CD4-positive, CD25-positive, alpha-beta regulatory T cell (primary cell): ENCODE data around the gene WT1. TPM values are rescaled to one million over a fixed set of nuclear protein-coding genes. Genes with fewer than 3 reads are reported as not detected.

Source experiments
- ATAC-seq, 2 donors: fragments of 150-1000 bp; cut with Tn5 transposase; one replicate each; pipeline ENCODE4 v1.10.0; 2021; ENCODE audit warnings: low read depth in 2 of 2, moderate number of reproducible peaks in 2 of 2, moderate library complexity in 1 of 2
- DNase-seq, 3 donors: peaks; one replicate each; pipeline versions ENCODE4 v3.0.0 to v3.0.0-alpha.2; 2012 to 2022; ENCODE audit warnings: mixed read lengths in 1 of 3
- H3K27ac ChIP-seq: one replicate; pipeline ENCODE4 v1.7.0; 2013; ENCODE audit warnings: mild to moderate bottlenecking, low read length; ENCODE audit not compliant: insufficient read depth, poor library complexity, severe bottlenecking
- H3K27me3 ChIP-seq: one replicate; pipeline ENCODE4 v1.7.0; 2013; ENCODE audit warnings: low read length; ENCODE audit not compliant: control insufficient read depth, insufficient read depth
- H3K36me3 ChIP-seq: one replicate; pipeline ENCODE4 v1.7.0; 2013; ENCODE audit warnings: mild to moderate bottlenecking, low read length, moderate library complexity; ENCODE audit not compliant: control insufficient read depth, insufficient read depth
- H3K4me1 ChIP-seq: 2 replicates; pipeline ENCODE4 v1.7.0; 2013; ENCODE audit warnings: mild to moderate bottlenecking, low read length; ENCODE audit not compliant: insufficient read depth, control insufficient read depth, poor library complexity, severe bottlenecking
- H3K4me3 ChIP-seq: one replicate; pipeline ENCODE4 v1.7.0; 2013; ENCODE audit warnings: low read depth, mild to moderate bottlenecking, low read length, moderate library complexity
- H3K9me3 ChIP-seq, 2 experiments: 1 replicate in 1 of 2; 2 replicates in 1 of 2; pipeline ENCODE4 v1.7.0; 2013; ENCODE audit warnings: low read length in 2 of 2, mild to moderate bottlenecking in 1 of 2, moderate library complexity in 1 of 2; ENCODE audit not compliant: control insufficient read depth in 2 of 2
- H3K27ac Mint-ChIP-seq, 3 donors: one replicate each; pipeline ENCODE4 v1.8.0; 2020 to 2022; ENCODE audit warnings: mild to moderate bottlenecking in 3 of 3, mixed read lengths in 3 of 3, moderate library complexity in 2 of 3
- H3K27me3 Mint-ChIP-seq: one replicate; pipeline ENCODE4 v1.8.0; 2022; ENCODE audit warnings: mild to moderate bottlenecking, mixed read lengths
- H3K36me3 Mint-ChIP-seq: one replicate; pipeline ENCODE4 v1.8.0; 2020; ENCODE audit warnings: mixed read lengths
- H3K4me1 Mint-ChIP-seq, 4 donors: one replicate each; pipeline ENCODE4 v1.8.0; 2020 to 2022; ENCODE audit warnings: mixed read lengths in 4 of 4, mild to moderate bottlenecking in 1 of 4
- H3K4me3 Mint-ChIP-seq, 4 donors: one replicate each; pipeline ENCODE4 v1.8.0; 2020 to 2022; ENCODE audit warnings: mild to moderate bottlenecking in 4 of 4, mixed read lengths in 4 of 4, moderate library complexity in 3 of 4
- H3K9me3 Mint-ChIP-seq, 7 donors: one replicate each; pipeline ENCODE4 v1.8.0; 2020 to 2022; ENCODE audit warnings: mixed read lengths in 7 of 7, mild to moderate bottlenecking in 3 of 7, moderate library complexity in 2 of 7
- polyA plus RNA-seq, 4 donors: library from polyadenylated mRNA; unstranded; fragments of 300-500 nt; fragmentation: Illumina TruSeq; gene quantifications; one replicate each; pipeline ENCODE4 v1.2.3, GENCODE V29; 2021
- total RNA-seq: library from RNA; stranded (reverse); gene quantifications from one replicate; pipeline ENCODE4 v1.2.3, GENCODE V29; 2022

The WT1 gene
- total and polyA plus RNA-seq, 5 donors from 2014 or later: not detected

- no peak for DNase-seq
- ATAC-seq: no peak
Observed at GRCh38 chr11:32418836-32419235, 16.5 kb downstream of the WT1 start.

GRCh38 chr11:32417806-32418205 lies 17.5 kb downstream of the WT1 start:
- H3K27ac ChIP-seq: no peak overlapping the region
- Mint-ChIP-seq H3K9me3 (peaks cover 0 to 5% (median 0%) of the 10 kb centered on the region in 7 donors), H3K4me3 (no peak overlapping the region), H3K36me3 (no peaks in the 10 kb centered on the region), H3K27ac (no peak overlapping the region), H3K4me1 (peaks cover 13 to 27% (median 16%) of the 10 kb centered on the region in 4 donors), H3K27me3 (peaks cover 35% of the 10 kb centered on the region)
- no peaks in the 10 kb centered on the region for H3K9me3 ChIP-seq
- H3K27me3 ChIP-seq: peaks cover 3% of the 10 kb centered on the region
- DNase-seq (no peak), ATAC-seq (no peak)
- H3K36me3 ChIP-seq: no peaks in the 10 kb centered on the region
- H3K4me1 ChIP-seq: peaks cover 23% of the 10 kb centered on the region
- no peak overlapping the region for H3K4me3 ChIP-seq

More at GRCh38 chr11:32418836-32419235, 16.5 kb downstream of the WT1 start:
- Histone ChIP-seq H3K27me3 (peaks cover 2% of the 10 kb centered on the region), H3K4me3 (no peak overlapping the region), H3K9me3 (no peaks in the 10 kb centered on the region), H3K36me3 (no peaks in the 10 kb centered on the region), H3K27ac (no peak overlapping the region), H3K4me1 (peaks cover 23% of the 10 kb centered on the region)
- Mint-ChIP-seq H3K27me3 (peaks cover 27% of the 10 kb centered on the region), H3K4me3 (no peak overlapping the region), H3K4me1 (peaks cover 13 to 29% (median 16%) of the 10 kb centered on the region in 4 donors), H3K9me3 (peaks cover 0 to 6% (median 0%) of the 10 kb centered on the region in 7 donors), H3K27ac (no peak overlapping the region), H3K36me3 (no peaks in the 10 kb centered on the region)

- Histone ChIP-seq H3K4me1 (peaks cover 12% of the 10 kb centered on the region), H3K27me3 (peaks cover 3% of the 10 kb centered on the region), H3K4me3 (no peak overlapping the region), H3K36me3 (no peaks in the 10 kb centered on the region), H3K27ac (no peak overlapping the region), H3K9me3 (no peaks in the 10 kb centered on the region)
- ATAC-seq (no peak), DNase-seq (no peak)
- Mint-ChIP-seq H3K27ac (no peak overlapping the region), H3K4me1 (peaks cover 6 to 12% (median 8%) of the 10 kb centered on the region in 4 donors), H3K36me3 (no peaks in the 10 kb centered on the region), H3K4me3 (no peak overlapping the region), H3K9me3 (peaks cover 0 to 2% (median 0%) of the 10 kb centered on the region in 7 donors), H3K27me3 (peaks cover 34% of the 10 kb centered on the region)
Observed at GRCh38 chr11:32416301-32416700, 19.0 kb downstream of the WT1 start.

- Mint-ChIP-seq H3K9me3 (peaks cover 0 to 2% (median 0%) of the 10 kb centered on the region in 7 donors), H3K4me3 (no peak overlapping the region), H3K4me1 (no peaks in the 10 kb centered on the region), H3K27ac (no peak overlapping the region), H3K27me3 (peaks cover 48% of the 10 kb centered on the region), H3K36me3 (no peaks in the 10 kb centered on the region)
- Histone ChIP-seq H3K27me3 (peaks cover 3% of the 10 kb centered on the region), H3K36me3 (no peaks in the 10 kb centered on the region), H3K9me3 (no peaks in the 10 kb centered on the region), H3K27ac (no peak overlapping the region), H3K4me1 (no peaks in the 10 kb centered on the region), H3K4me3 (no peak overlapping the region)
- DNase-seq: no peak
- no peak for ATAC-seq
Observed at GRCh38 chr11:32414925-32415324, 20.4 kb downstream of the WT1 start.

- DNase-seq (no peak), ATAC-seq (no peak)
- no peak overlapping the region for H3K27ac ChIP-seq
- no peaks in the 10 kb centered on the region for H3K4me1 ChIP-seq
- Mint-ChIP-seq H3K27me3 (peaks cover 52% of the 10 kb centered on the region), H3K4me1 (no peaks in the 10 kb centered on the region), H3K27ac (no peak overlapping the region), H3K9me3 (peaks cover 0 to 2% (median 0%) of the 10 kb centered on the region in 7 donors), H3K36me3 (no peaks in the 10 kb centered on the region), H3K4me3 (no peak overlapping the region)
- no peak overlapping the region for H3K4me3 ChIP-seq
- no peaks in the 10 kb centered on the region for H3K9me3 ChIP-seq
- H3K36me3 ChIP-seq: no peaks in the 10 kb centered on the region
- peaks cover 4% of the 10 kb centered on the region for H3K27me3 ChIP-seq
Observed at GRCh38 chr11:32411942-32412615, 23.3 kb downstream of the WT1 start.

GRCh38 chr11:32405592-32405991 lies 29.7 kb downstream of the WT1 start:
- no peaks in the 10 kb centered on the region for H3K4me1 ChIP-seq
- H3K9me3 ChIP-seq: no peaks in the 10 kb centered on the region
- Mint-ChIP-seq H3K4me1 (no peaks in the 10 kb centered on the region), H3K9me3 (peaks cover 0 to 2% (median 0%) of the 10 kb centered on the region in 7 donors), H3K27ac (no peak overlapping the region), H3K36me3 (no peaks in the 10 kb centered on the region), H3K4me3 (no peak overlapping the region), H3K27me3 (peaks cover 36% of the 10 kb centered on the region)
- no peak overlapping the region for H3K27ac ChIP-seq
- no peaks in the 10 kb centered on the region for H3K36me3 ChIP-seq
- H3K27me3 ChIP-seq: peaks cover 5% of the 10 kb centered on the region
- no peak for ATAC-seq
- no peak for DNase-seq
- H3K4me3 ChIP-seq: no peak overlapping the region

- H3K4me3 Mint-ChIP-seq: no peak overlapping the region
- no peaks in the 10 kb centered on the region for H3K36me3 Mint-ChIP-seq
- Histone ChIP-seq H3K4me1 (no peaks in the 10 kb centered on the region), H3K27me3 (peaks cover 5% of the 10 kb centered on the region), H3K36me3 (no peaks in the 10 kb centered on the region), H3K9me3 (no peaks in the 10 kb centered on the region), H3K4me3 (no peak overlapping the region), H3K27ac (no peak overlapping the region)
- H3K4me1 Mint-ChIP-seq: no peaks in the 10 kb centered on the region
- ATAC-seq (no peak), DNase-seq (no peak)
- no peak overlapping the region for H3K27ac Mint-ChIP-seq
- peaks cover 0 to 2% (median 0%) of the 10 kb centered on the region in 7 donors for H3K9me3 Mint-ChIP-seq
- H3K27me3 Mint-ChIP-seq: peaks cover 20% of the 10 kb centered on the region
Observed at GRCh38 chr11:32402836-32403235, 32.5 kb downstream of the WT1 start.
